ENCODE results near the gene OR2AJ1. TPM values are rescaled to one million over a fixed set of nuclear protein-coding genes. Genes with fewer than 3 reads are reported as not detected.

OR2AJ1 gene
- total RNA-seq, 1 experiment from 2014 or later: not detected

DNA sequence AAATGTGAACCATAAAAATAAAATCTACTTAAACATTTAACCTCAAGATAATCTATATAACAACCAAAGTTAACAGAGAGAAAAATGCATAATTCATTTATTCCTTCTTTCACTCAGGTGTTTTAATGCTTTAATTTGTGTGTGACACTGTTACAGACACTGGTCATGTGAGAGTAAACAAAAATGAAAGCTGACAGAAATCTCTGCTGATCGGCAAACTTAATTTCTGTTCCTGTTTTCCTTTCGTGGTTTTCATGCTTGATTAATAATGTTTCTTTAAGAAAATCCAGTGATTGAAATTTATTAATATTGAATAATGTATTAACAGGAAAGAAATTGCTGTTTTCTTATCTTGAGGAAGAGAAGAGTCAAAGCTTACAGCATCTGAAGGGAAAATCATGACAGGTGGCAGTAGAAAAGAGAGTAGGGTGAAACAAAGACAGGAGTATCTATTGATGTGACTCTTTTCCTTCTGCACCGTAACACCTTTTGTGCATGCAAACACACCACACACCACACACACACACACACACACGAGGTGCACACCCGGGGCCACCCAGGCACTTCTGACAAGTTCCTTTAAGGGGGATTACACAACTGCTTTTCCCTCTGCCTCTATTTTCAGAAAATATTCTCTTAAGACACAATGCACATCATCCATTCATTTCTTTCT is 42.0 kb downstream of the OR2AJ1 start:
- BruUV-seq (replicated peaks): no TSS peak
- H3K27me3 ChIP-seq (replicated peaks; ENCODE audit: control insufficient read depth, insufficient read depth, low read length): no peaks in the 10 kb centered on the region
- Mint-ChIP-seq H3K4me1 (ENCODE audit: low read depth, unreplicated experiment) (no peaks in the 10 kb centered on the region), H3K27ac (ENCODE audit: unreplicated experiment) (no peak overlapping the region), H3K36me3 (ENCODE audit: insufficient read depth, unreplicated experiment) (no peaks in the 10 kb centered on the region), H3K4me3 (ENCODE audit: unreplicated experiment) (no peak overlapping the region), H3K27me3 (ENCODE audit: insufficient read depth, unreplicated experiment) (no peaks in the 10 kb centered on the region), H3K9me3 (ENCODE audit: unreplicated experiment) (peaks cover 23% of the 10 kb centered on the region)
- no peak overlapping the region for H3K4me3 ChIP-seq (ENCODE audit: low read depth, low read length)
- no peaks in the 10 kb centered on the region for H3K9me3 ChIP-seq
- TF ChIP-seq, protein P1, sequence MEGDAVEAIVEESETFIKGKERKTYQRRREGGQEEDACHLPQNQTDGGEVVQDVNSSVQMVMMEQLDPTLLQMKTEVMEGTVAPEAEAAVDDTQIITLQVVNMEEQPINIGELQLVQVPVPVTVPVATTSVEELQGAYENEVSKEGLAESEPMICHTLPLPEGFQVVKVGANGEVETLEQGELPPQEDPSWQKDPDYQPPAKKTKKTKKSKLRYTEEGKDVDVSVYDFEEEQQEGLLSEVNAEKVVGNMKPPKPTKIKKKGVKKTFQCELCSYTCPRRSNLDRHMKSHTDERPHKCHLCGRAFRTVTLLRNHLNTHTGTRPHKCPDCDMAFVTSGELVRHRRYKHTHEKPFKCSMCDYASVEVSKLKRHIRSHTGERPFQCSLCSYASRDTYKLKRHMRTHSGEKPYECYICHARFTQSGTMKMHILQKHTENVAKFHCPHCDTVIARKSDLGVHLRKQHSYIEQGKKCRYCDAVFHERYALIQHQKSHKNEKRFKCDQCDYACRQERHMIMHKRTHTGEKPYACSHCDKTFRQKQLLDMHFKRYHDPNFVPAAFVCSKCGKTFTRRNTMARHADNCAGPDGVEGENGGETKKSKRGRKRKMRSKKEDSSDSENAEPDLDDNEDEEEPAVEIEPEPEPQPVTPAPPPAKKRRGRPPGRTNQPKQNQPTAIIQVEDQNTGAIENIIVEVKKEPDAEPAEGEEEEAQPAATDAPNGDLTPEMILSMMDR (IDR thresholded peaks at IDR 0.05; ENCODE audit: insufficient read depth in 1 of 2, low read depth in 1 of 2, low read length in 1 of 2, severe bottlenecking in 1 of 2, unreplicated experiment in 1 of 2): no peak
- CTCF ChIA-PET: no interaction called here
- H3K36me3 ChIP-seq (ENCODE audit: control insufficient read depth, insufficient read depth, low read length): no peaks in the 10 kb centered on the region
- intact Hi-C loops (cut with micrococcal nuclease; ENCODE audit: unreplicated experiment): no loop called here
- POLR2A ChIA-PET: no interaction called here
- H3K4me1 ChIP-seq: no peaks in the 10 kb centered on the region
- no peak for DNase-seq

Other genes with a start within 250 kb of the OR2AJ1 start
- gene OR13G1, start 245.2 kb upstream of the OR2AJ1 start, total RNA-seq (2022): not detected in 2 replicates
- not detected in 2 replicates for gene OR6F1, start 208.2 kb upstream of the OR2AJ1 start, total RNA-seq (2022)
- gene OR14K1, start 186.3 kb upstream of the OR2AJ1 start, total RNA-seq (2022): not detected in 2 replicates
- gene OR14A2, start 176.7 kb upstream of the OR2AJ1 start, total RNA-seq (2022): not detected in 2 replicates
- not detected in 2 replicates for gene OR1C1, start 164.3 kb upstream of the OR2AJ1 start, total RNA-seq (2022)
- not detected in 2 replicates for gene OR14A16, start 100.8 kb upstream of the OR2AJ1 start, total RNA-seq (2022)
- gene OR11L1, start 83.0 kb upstream of the OR2AJ1 start, total RNA-seq (2022): not detected in 2 replicates
- not detected in 2 replicates for gene TRIM58, start 67.7 kb upstream of the OR2AJ1 start, total RNA-seq (2022)
- not detected in 2 replicates for gene OR2W3, start 29.3 kb upstream of the OR2AJ1 start, total RNA-seq (2022)
- gene OR2T8, start 4.6 kb upstream of the OR2AJ1 start, total RNA-seq (2022): not detected in 2 replicates
- not detected in 2 replicates for gene OR2L8, start 24.0 kb downstream of the OR2AJ1 start, total RNA-seq (2022)
- gene OR2AK2, start 40.3 kb downstream of the OR2AJ1 start, total RNA-seq (2022): not detected in 2 replicates
- not detected in 2 replicates for gene OR2L5, start 88.8 kb downstream of the OR2AJ1 start, total RNA-seq (2022)
- 0.16 TPM in 2 replicates for gene OR2L2, start 105.2 kb downstream of the OR2AJ1 start, total RNA-seq (2022)
- gene OR2L3, start 121.9 kb downstream of the OR2AJ1 start, total RNA-seq (2022): not detected in 2 replicates
- gene OR2L13, start 170.3 kb downstream of the OR2AJ1 start, total RNA-seq (2022): not detected in 2 replicates
- not detected in 2 replicates for gene OR2M5, start 220.3 kb downstream of the OR2AJ1 start, total RNA-seq (2022)
- not detected in 2 replicates for gene OR2M2, start 249.9 kb downstream of the OR2AJ1 start, total RNA-seq (2022)